ENCODE results near the gene PCK1.

The PCK1 gene

GRCh38 chr20:57561356-57562279, 708 bp downstream of the PCK1 start:
- DNase-seq (ENCODE audit: low spot score), result no peak

- DNase-seq (ENCODE audit: low spot score), result no peak
Observed at GRCh38 chr20:57562541-57563465, 1.9 kb downstream of the PCK1 start.

DNA sequence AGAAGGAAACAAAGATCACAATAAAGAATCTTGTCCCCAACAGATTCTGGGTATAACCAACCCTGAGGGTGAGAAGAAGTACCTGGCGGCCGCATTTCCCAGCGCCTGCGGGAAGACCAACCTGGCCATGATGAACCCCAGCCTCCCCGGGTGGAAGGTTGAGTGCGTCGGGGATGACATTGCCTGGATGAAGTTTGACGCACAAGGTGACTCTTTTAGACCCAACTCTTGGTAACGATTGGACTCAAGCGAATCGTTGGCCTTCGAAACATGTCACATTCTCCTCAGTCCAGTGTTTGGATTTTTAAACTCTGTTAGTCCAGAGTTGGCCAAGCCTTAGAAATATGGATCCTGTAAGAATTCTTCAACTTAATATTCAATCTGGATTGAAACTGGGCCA, 2.6 kb downstream of the PCK1 start:
- DNase-seq (ENCODE audit: low spot score), result no peak

GRCh38 chr20:57564180-57564802, 3.4 kb downstream of the PCK1 start:
- DNase-seq (ENCODE audit: low spot score), result no peak

- DNase-seq (ENCODE audit: low spot score), result no peak
Observed at GRCh38 chr20:57564951-57565642, 4.2 kb downstream of the PCK1 start.

DNA sequence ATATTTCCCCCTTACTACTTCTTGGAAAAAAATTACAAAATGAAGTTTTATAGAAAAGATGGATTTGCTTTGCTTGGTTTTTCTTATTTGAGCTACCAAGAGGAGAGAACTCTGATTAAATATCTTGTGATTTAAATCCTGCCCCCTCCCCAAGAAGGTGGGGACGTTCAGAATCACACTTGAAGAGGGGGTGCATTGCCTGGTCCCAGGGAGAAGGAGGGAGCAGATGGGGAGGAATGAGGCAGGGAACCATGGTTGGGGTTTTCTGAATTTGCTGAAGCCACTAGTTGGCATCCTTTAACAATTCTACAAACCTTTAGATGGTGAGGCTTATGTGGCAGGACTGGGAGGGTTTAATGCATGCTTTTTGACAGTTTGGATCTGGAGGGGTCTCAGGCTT, 5.5 kb downstream of the PCK1 start:
- no peak for DNase-seq (ENCODE audit: low spot score)

GRCh38 chr20:57566803-57567459, 6.0 kb downstream of the PCK1 start:
- DNase-seq (ENCODE audit: low spot score), result no peak

- DNase-seq (ENCODE audit: low spot score), result no peak
Observed at GRCh38 chr20:57567471-57568079, 6.7 kb downstream of the PCK1 start.

DNA sequence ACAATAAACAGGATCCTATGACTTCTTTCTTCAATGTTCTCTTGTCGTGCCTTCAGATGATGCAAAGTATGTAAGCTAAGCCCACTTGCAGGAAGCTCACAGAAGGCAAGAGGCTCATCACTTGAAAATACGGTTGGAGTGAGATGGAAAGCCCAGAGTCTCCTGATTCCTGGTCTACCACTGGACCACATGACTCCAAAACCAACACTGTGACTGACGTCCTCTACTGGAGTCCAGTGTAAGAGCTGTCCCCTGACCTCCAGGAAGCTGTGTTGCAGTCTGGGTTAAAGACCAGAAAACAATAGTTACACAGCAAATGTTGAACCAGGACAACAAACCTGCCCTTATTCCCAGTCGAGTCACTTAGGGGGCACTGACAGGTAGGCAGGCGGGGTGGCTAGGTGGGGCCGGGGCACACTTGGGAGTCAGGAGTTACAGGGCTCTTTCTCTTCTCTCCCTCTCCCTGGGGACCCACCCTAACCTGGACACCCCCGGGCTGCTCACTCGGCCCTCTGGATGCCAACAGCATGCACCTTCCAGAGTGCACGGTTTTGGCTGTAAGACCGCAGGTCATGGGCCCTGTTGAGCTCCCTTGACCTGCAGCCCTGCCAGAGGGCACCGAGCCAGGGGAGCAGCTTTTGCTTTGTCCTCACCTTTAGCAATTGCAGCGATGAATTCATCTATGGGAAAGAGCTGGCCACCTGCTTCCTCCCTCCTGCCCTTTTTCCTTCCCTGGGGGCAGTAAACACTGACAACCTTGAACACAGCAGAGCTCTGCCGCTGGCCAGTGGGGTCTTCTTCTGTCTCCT, 7.4 kb downstream of the PCK1 start:
- DNase-seq (ENCODE audit: low spot score), result no peak

DNA sequence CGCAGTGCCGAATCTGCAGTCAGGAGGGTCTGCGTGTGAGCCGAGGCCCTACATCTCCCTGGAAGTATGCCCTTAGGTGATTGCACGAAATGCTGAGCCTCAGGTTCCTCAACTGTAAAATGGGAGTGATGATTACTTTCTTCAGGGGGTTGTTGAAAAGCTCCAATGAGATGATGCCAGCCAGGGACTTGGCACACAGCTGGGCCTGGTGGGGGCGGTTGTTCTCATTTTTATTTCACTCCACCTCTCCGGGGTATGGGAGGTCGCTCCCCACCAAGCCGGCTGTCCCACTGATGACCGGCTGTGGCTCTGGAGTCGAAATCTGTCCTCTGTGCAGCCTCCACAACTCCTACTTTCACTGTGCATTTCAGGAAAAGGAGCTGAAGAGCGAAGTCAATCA, 8.1 kb downstream of the PCK1 start:
- DNase-seq (ENCODE audit: low spot score), result no peak

DNA sequence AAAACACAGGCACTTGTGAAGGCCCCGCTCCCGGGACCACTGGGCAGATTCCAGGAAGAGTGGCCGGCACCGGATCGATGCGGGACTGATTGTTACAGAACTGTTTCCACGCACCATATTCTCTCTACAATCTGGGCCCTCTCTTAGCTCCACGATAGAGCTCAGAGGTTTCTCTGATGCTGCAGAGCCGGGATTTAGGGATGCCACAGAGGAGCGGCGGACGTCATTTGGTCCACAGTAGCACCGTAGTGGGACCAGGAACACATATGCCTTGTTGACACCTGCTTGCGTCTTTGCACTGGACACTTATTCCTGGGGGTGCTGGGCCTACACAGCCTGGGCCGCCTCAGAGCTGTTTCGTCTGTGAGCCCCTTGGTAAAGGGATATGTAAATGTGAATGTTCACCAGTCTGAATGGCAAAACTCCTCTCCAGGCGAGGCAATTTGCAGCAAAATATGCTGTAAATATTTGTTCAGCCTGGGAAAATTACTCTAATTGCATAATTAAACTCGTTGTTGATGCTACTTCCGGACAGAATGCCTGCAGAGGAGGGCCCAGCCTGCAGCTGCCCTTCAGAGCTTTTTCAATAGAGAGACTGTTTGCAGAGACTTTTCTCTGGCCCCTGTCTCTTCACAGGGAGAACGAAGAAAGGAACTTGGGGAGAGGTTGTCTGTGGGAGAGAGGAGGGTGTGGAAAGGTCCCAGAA, 9.4 kb downstream of the PCK1 start:
- no peak for DNase-seq (ENCODE audit: low spot score)

DNA sequence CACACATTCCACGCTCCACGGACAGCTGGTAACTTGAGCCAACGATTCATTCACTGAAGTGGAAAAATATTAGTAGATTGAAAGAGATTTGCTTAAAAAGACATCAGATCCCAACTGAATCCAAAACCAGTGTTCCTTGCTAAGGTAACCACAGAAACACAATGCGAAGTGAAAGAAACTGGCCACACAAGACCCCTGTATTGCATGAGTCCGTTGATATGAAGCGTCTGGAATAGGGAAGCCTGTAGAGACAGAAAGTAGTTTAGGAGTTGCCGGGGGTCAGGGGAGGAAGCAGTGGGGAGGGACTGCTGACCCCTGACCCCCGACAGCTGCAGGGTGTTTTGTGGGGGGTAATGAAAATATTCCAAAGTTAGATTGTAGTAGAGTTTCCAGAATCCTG, 10.0 kb downstream of the PCK1 start:
- DNase-seq (ENCODE audit: low spot score), result no peak

DNA sequence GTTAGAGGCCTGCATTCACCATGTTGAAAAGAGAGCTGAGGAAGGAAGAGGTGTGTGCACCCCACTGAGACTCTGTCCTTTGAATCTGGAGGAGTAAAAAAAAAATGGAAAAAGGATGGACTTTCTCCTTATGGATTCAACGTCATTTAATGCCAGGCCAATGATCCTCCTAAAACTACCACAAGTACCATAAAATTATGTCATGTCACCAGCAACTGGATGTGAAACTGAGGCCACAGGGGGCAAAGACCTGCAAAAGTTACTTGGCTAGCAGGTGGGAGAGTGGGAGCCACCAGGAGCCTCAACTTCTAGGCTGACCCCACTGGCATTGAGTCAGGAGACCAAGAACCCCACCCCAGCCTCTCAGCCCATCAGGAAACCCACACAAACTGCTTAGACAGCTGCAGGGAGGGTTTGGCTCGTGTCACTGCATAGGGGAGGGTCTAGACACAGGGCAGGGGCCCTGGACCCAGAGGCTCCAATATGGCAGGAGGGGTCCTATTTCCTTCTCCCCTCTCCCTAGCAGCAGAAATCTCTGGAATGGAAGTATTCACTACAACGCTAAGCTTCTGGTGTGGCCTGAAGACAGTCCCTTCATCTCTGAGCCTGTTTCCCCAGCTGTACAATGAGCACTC, 11.0 kb downstream of the PCK1 start:
- DNase-seq (ENCODE audit: low spot score), result no peak

- no peak for DNase-seq (ENCODE audit: low spot score)
Observed at GRCh38 chr20:57573242-57573641, 12.3 kb downstream of the PCK1 start.

- no peak for DNase-seq (ENCODE audit: low spot score)
Observed at GRCh38 chr20:57573894-57574293, 13.0 kb downstream of the PCK1 start.

DNA sequence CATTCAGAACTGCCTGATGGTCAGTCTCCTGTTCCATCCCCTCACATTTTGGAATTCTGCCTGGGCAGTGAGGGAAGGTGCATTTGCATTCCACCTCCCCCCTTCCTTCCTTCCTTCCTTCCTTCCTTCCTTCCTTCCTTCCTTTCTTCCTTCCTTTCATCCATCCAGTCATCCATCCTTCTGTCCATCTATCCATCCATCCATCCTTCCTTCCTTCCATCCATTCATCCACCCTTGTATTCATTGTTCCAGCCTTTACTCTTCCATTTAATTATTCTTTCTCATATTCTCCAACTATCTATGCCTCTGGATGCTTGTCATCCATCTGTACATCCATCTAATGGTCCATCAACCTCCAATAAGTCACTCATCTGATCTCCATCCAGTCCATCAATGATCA, 14.0 kb downstream of the PCK1 start:
- DNase-seq (ENCODE audit: low spot score), result no peak

GRCh38 chr20:57576002-57576401, 15.1 kb downstream of the PCK1 start:
- DNase-seq (ENCODE audit: low spot score), result no peak

GRCh38 chr20:57576617-57577550, 16.0 kb downstream of the PCK1 start:
- DNase-seq (ENCODE audit: low spot score), result no peak
